Skeletal muscle tissue (tissue), 4 donors: ENCODE measurements around the gene CLCN6. TPM values are rescaled to one million over a fixed set of nuclear protein-coding genes. Genes with fewer than 3 reads are reported as not detected.

Experiments
- H3K27ac ChIP-seq: one replicate; pipeline ENCODE4 v1.7.0; 2013; ENCODE audit warnings: mild to moderate bottlenecking, low read depth, low read length, inconsistent platforms
- H3K27me3 ChIP-seq, 3 donors: one replicate each; pipeline ENCODE4 v1.7.0; 2013; ENCODE audit warnings: low read length in 3 of 3; ENCODE audit not compliant: control insufficient read depth in 3 of 3, insufficient read depth in 3 of 3
- H3K36me3 ChIP-seq, 3 donors: one replicate each; pipeline ENCODE4 v1.7.0; 2013; ENCODE audit warnings: low read length in 3 of 3; ENCODE audit not compliant: control insufficient read depth in 3 of 3, insufficient read depth in 3 of 3
- H3K4me1 ChIP-seq, 3 donors: one replicate each; pipeline ENCODE4 v1.7.0; 2013; ENCODE audit warnings: low read length in 3 of 3, mild to moderate bottlenecking in 3 of 3; ENCODE audit not compliant: control insufficient read depth in 3 of 3, insufficient read depth in 3 of 3
- H3K4me3 ChIP-seq, 3 donors: one replicate each; pipeline ENCODE4 v1.7.0; 2013; ENCODE audit warnings: low read length in 3 of 3
- H3K9ac ChIP-seq, 3 donors: one replicate each; pipeline ENCODE4 v1.7.0; 2013; ENCODE audit warnings: low read length in 3 of 3, mild to moderate bottlenecking in 3 of 3, moderate library complexity in 2 of 3, low read depth in 1 of 3
- H3K9me3 ChIP-seq, 3 donors: one replicate each; pipeline ENCODE4 v1.7.0; 2013; ENCODE audit warnings: low read length in 3 of 3; ENCODE audit not compliant: control insufficient read depth in 3 of 3
- total RNA-seq: library from RNA; depleted of rRNA; stranded (reverse); fragments of >200 nt; gene quantifications from one replicate; pipeline ENCODE4 v1.2.3, GENCODE V29; 2014
- donor health status: Osteomylitis.

The CLCN6 gene
- total RNA-seq, 1 donor from 2014 or later, result 3.7 TPM

DNA sequence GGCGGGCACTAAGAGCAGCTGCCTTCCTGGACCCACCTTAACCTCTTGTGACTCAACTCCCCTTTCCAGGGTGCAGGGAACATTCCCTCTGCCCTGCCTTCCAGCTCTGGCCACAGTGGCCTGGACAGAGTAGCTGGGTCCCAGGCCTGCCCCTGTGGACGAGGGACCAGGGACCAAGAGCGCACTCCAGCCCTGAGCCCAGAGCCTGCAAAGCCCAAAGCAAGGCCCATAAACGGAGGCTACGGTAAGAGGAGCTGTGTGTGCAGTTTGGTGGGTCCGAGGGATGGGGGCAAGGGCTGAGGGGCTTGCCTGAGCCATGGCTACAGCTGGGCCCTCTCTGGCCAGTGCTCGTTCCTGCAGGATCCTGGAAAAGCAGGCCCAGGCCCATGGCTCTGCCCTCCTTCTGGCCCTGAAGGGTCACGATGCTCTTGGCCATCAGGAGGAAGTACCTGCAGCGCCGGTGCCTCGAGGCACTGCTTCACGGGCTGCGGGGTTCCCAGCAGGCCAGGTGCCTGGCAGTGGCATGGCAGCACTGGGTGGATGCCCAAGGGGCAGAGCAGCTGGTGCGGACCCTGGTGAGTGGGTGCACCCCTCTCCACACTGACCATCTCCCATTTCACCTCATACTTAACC is 18.1 kb upstream of the CLCN6 start:
- Histone ChIP-seq H3K4me3 (peak overlapping the region; percentile 62 to 78 (median 72)), H3K27ac (peak overlapping the region; percentile 99), H3K9me3 (no peaks in the 10 kb centered on the region), H3K36me3 (peaks cover 16 to 23% (median 16%) of the 10 kb centered on the region in 3 donors), H3K9ac (peak overlapping the region; percentile 74 to 84 (median 78)), H3K4me1 (peaks cover 75 to 84% (median 82%) of the 10 kb centered on the region in 3 donors), H3K27me3 (no peaks in the 10 kb centered on the region)

DNA sequence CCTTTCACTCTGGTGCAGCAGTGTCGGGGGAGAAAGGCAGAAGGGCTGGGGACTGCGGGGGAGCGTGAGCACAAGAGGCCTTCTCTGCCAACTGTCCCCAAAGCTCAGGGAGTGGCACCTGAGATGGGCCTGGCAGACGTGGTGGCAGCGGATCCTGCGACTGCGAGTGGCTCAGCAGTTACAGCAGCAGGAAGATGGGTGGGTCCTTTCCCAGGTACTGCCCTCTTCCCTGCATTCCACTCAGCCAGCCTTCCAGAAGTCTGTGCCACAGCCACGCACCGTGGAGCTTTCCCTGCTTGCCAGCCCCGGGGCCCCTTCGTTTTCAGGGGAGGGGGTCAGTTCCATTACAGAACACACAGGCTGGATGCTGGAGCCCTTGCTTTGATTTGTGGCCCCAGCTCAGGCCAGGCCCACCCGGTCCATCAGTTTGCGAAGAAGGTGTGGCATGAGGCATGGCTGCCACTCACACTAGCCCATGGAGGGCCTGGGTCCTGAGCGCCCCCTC is 17.4 kb upstream of the CLCN6 start:
- Histone ChIP-seq H3K4me3 (peak overlapping the region; percentile 58 to 78 (median 62)), H3K4me1 (peaks cover 75 to 85% (median 82%) of the 10 kb centered on the region in 3 donors)

DNA sequence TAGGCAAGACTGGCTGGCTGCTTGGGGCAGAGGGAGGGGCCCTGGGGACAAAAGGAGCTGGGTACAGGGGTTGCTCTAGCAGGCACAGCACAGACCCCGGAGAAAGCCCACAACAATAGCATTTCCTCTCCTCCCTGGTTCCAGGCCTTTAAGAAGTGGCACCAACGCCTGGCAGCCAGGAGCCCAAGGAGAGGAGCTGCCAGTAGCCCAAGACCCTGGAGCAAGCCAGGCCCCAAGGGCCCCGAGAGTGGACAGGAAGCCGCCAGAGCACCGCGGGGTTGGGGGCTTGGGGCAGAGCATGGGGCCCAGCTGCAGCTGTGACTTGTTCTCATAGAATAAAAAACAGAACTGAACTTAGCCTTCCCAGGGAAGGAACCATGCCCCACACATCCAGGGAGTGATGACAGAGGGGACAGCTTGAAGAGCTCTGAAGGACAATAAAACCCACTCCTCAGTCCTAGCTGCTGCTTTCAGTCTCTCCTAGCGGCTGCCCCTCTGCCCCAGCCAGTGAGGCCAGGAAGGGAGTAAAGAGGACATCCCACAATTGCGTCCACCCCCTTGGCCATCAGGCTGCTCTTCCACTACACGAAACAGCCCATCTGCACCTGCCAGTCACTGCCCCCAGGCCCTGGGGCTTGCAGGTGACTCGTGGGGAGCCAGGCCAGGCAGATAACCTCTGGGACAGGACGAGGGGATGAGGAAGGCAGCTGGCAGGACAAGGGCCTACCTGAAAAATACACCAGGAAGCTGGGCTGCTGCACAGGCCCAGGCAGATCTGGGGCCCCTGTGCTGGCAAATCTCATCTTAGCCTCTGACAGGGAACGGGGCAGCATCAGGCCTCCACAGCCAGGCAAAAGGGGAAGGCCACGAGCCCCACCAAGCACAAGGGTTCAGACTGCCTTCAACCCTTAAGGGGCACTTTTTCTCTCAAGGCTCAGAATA is 16.6 kb upstream of the CLCN6 start:
- peak overlapping the region; percentile 99 for H3K27ac ChIP-seq
- H3K4me3 ChIP-seq, result peak overlapping the region; percentile 62 to 78 (median 72)
- H3K36me3 ChIP-seq, result peaks cover 26 to 31% (median 27%) of the 10 kb centered on the region in 3 donors
- H3K27me3 ChIP-seq, result no peaks in the 10 kb centered on the region
- peaks cover 74 to 86% (median 82%) of the 10 kb centered on the region in 3 donors for H3K4me1 ChIP-seq
- H3K9me3 ChIP-seq, result no peaks in the 10 kb centered on the region
- H3K9ac ChIP-seq, result peak overlapping the region; percentile 74 to 84 (median 77)

More for the DNA sequence above, 17.4 kb upstream of the CLCN6 start:
- Histone ChIP-seq H3K9me3 (no peaks in the 10 kb centered on the region), H3K9ac (peak overlapping the region; percentile 74 to 84 (median 78)), H3K36me3 (peaks cover 18 to 23% (median 19%) of the 10 kb centered on the region in 3 donors), H3K27ac (peak overlapping the region; percentile 99), H3K27me3 (no peaks in the 10 kb centered on the region)

DNA sequence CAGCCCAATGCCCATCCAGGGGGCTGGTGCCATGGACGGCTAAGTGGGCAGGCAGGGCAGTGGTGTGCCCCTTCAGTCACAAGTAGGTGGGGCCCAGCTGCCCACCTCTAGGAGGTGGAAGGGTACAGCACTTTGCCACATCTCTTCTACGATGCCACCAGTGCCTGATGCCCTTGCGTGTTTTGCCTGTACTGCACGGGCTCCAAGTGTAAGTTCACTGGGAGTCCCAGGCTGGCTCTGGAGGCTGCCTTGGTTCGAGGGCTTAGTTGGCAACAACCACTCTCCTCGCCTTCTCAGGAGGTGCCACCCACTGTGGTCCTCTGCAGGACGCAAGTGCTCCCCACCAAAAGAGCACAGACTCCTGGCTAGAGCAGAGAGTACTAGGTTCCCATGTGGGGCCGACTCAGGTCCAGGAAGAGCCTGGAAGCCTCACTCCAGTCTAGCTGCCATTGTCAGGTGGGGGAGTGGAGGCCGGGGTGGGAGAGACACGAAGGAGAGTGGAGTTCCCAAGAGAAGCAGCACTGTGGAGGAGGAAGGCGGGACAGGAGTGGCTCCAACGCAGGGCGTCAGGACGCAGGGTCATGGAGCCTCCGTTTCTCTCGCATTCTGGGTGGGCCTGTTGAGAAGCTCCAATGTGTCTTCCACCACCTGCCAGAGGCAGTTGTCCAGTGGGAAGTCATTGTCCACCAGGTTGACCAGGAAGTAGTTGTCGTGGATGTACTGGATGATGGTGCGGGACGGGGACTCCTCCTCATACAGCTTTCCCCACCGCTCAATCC is 15.7 kb upstream of the CLCN6 start:
- peak overlapping the region; percentile 99 for H3K27ac ChIP-seq
- peaks cover 35 to 40% (median 36%) of the 10 kb centered on the region in 3 donors for H3K36me3 ChIP-seq
- H3K4me3 ChIP-seq, result peak overlapping the region; percentile 25 to 72 (median 55)
- H3K4me1 ChIP-seq, result peaks cover 68 to 86% (median 76%) of the 10 kb centered on the region in 3 donors
- no peaks in the 10 kb centered on the region for H3K27me3 ChIP-seq
- H3K9ac ChIP-seq, result peak overlapping the region; percentile 74 to 84 (median 77)
- H3K9me3 ChIP-seq, result no peaks in the 10 kb centered on the region

DNA sequence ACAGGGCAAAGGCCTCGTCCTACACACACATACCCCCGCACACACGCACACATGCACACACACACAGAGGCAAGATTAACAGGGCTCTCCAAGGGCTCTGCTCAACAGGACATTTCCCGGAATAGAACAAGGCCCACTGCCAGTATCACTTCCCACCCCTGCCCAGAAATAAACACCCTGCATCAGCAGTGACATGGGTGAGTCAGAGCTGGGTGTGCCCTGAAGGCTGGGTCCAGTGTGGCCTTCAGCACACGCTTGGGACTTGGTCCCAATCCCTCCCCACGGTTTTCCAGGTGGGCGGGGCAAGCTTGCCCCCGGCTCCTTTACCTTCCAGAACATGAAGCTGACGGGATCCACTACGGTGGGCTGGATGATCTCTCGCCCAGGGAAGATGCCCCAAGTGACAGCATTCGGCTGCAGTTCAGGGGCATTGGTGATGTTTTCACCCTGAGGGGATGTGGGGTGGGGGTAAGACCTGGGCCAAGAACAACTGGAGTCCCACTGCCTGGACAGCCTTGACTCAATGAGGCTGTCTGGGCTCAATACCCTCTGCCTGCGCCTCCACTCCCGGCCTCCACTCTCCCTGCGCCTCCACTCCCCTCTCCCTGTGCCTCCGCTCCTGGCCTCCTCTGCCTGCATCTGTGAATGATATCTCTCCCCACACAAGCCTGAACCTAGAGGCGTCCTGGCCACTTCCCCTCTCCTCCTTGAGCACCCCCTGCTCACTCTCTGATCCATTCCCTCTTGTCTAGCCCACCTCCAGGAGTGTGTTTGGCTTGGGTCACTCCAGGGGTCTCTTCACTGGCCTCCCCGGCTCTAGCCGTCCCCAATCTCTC is 14.9 kb upstream of the CLCN6 start:
- H3K9me3 ChIP-seq, result no peaks in the 10 kb centered on the region
- peak overlapping the region; percentile 74 to 84 (median 82) for H3K9ac ChIP-seq
- peaks cover 43 to 48% (median 44%) of the 10 kb centered on the region in 3 donors for H3K36me3 ChIP-seq
- peak overlapping the region; percentile 99 for H3K27ac ChIP-seq
- H3K4me3 ChIP-seq, result peak overlapping the region; percentile 25 to 72 (median 55)
- peaks cover 67 to 88% (median 78%) of the 10 kb centered on the region in 3 donors for H3K4me1 ChIP-seq
- H3K27me3 ChIP-seq, result no peaks in the 10 kb centered on the region

DNA sequence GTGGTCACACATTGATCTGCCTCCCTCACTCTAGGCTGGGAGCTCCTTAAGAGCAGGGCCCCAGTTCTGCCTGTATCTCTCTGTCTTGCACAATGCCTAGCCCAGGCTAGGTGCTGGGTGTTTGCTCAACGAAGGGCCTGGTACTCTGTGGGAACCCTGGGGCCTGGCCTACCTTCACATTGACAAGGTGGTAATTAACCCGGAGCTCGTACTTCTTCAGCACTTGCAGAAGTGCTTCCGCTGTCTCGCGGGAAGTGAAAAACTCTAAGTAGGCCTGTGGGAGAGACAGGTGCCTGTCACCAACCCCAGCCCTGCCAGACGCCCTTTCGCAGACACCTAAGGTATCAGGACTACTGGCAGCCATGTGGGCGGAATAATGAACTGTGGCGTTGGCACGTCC is 13.9 kb upstream of the CLCN6 start:
- H3K36me3 ChIP-seq, result peaks cover 48 to 53% (median 51%) of the 10 kb centered on the region in 3 donors
- H3K4me3 ChIP-seq, result peak overlapping the region in 2 of 3 donors; percentile 13 to 52
- no peaks in the 10 kb centered on the region for H3K9me3 ChIP-seq
- no peaks in the 10 kb centered on the region for H3K27me3 ChIP-seq
- peak overlapping the region; percentile 73 to 83 (median 82) for H3K9ac ChIP-seq
- H3K27ac ChIP-seq, result peak overlapping the region; percentile 99
- H3K4me1 ChIP-seq, result peaks cover 70 to 86% (median 74%) of the 10 kb centered on the region in 3 donors

DNA sequence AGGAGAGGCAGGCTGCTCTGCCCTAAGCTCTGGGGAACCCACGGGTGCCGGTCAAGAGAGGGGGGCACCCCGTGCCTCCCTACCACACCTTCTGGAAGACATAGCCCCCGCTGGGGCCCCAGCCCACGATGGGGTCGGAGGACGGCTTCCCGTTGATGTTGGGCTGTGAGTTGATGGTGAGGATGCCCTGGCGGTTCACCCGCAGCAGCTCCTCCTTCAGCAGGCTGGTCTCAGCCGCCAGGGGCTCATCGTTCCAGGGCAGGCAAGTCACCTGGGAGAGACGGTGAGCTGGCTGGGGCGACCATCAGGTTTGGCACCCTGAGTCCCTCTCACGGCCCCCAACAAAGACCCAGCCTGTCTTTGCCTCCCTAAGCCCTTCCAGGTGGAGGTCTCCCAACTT is 12.2 kb upstream of the CLCN6 start:
- Histone ChIP-seq H3K27me3 (no peaks in the 10 kb centered on the region), H3K9ac (peak overlapping the region in 1 of 3 donors; percentile 6), H3K9me3 (no peaks in the 10 kb centered on the region), H3K36me3 (peaks cover 48 to 61% (median 61%) of the 10 kb centered on the region in 3 donors), H3K4me1 (peaks cover 52 to 69% (median 56%) of the 10 kb centered on the region in 3 donors), H3K4me3 (no peak overlapping the region), H3K27ac (peak overlapping the region; percentile 58)

DNA sequence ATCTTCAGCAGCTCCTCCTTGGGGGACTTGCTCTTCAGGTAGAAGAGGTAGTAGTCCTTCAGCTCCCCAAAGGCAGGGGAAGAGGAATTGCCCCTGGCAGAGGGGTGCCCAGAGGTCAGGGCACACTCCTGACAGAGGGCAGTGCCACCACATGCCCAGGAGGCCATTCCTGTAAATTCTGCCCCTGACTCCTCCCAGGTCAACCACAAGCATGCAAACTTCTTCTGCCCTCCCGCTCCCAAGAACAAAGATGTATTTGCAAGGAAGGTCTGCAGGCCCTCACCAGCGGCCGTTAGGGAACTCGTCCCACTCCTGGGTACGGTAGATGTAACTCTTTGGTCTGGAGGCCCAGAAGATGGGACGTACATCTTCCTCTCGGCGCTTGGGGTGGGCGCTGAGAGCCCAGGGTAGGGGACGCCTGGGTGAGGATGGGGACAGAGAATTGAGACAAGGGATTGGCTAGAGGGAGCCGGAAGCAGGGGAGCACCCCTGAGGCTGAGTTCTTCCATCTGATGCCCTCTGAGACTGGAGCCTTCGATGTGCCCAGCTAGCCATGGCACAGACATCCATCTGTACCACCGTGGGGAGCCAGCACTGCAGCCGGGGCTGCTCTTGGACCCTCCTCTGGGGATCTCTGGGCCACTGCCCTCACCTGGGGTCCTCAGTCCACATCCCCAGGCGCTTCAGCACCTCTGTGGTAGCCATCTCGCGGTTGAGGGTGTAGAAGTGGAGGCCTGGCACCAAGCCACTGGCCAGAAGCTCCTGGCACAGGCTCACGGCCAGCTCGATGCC is 11.3 kb upstream of the CLCN6 start:
- Histone ChIP-seq H3K27me3 (no peaks in the 10 kb centered on the region), H3K4me1 (peaks cover 47 to 60% (median 48%) of the 10 kb centered on the region in 3 donors), H3K36me3 (peaks cover 51 to 69% (median 66%) of the 10 kb centered on the region in 3 donors), H3K27ac (peak overlapping the region; percentile 58), H3K9me3 (no peaks in the 10 kb centered on the region), H3K9ac (peak overlapping the region in 1 of 3 donors; percentile 6), H3K4me3 (no peak overlapping the region)
